ENCODE results near the gene DTHD1.

DNA sequence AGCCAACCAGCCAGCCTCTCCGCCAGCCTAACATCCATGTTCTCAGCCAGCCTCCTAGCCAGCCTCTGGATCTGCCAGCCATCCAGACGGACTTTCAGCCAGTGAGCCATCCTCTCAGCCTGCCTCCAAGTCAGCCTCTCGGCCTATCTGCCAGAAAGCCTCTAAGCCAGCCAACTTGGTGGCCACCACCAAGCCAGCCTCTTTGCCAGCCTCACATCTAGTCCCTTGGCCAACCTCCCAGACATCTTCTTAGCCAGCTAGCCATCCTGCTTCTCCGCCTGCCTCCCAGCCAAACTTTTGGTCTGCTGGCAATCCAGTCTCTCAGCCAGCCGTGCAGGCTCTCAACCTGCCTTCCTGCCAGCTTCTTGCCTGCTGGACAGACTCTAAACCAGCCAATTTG lies 20.7 kb upstream of the DTHD1 start:
- TF ChIP-seq SRF (IDR thresholded peaks at IDR 0.05; ENCODE audit: low read depth) (no peak), EZH2phosphoT487 (IDR thresholded peaks at IDR 0.05; ENCODE audit: borderline replicate concordance) (no peak), POLR2A (IDR thresholded peaks at IDR 0.05; ENCODE audit: borderline replicate concordance, extremely low read depth, insufficient read depth, insufficient read length) (no peak), SP1 (IDR thresholded peaks at IDR 0.05; ENCODE audit: low read depth) (no peak), CEBPB (IDR thresholded peaks at IDR 0.05; ENCODE audit: low read depth) (no peak), YY1 (IDR thresholded peaks at IDR 0.05; ENCODE audit: extremely low read depth, insufficient replicate concordance, low read depth, low read length) (no peak), ELF1 (IDR thresholded peaks at IDR 0.05; ENCODE audit: borderline replicate concordance, low read depth) (no peak)
- TF ChIP-seq, protein P1, sequence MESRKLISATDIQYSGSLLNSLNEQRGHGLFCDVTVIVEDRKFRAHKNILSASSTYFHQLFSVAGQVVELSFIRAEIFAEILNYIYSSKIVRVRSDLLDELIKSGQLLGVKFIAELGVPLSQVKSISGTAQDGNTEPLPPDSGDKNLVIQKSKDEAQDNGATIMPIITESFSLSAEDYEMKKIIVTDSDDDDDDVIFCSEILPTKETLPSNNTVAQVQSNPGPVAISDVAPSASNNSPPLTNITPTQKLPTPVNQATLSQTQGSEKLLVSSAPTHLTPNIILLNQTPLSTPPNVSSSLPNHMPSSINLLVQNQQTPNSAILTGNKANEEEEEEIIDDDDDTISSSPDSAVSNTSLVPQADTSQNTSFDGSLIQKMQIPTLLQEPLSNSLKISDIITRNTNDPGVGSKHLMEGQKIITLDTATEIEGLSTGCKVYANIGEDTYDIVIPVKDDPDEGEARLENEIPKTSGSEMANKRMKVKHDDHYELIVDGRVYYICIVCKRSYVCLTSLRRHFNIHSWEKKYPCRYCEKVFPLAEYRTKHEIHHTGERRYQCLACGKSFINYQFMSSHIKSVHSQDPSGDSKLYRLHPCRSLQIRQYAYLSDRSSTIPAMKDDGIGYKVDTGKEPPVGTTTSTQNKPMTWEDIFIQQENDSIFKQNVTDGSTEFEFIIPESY (IDR thresholded peaks at IDR 0.05; ENCODE audit: extremely low read depth, insufficient replicate concordance, low read length), result no peak
- TF ChIP-seq, protein P2, sequence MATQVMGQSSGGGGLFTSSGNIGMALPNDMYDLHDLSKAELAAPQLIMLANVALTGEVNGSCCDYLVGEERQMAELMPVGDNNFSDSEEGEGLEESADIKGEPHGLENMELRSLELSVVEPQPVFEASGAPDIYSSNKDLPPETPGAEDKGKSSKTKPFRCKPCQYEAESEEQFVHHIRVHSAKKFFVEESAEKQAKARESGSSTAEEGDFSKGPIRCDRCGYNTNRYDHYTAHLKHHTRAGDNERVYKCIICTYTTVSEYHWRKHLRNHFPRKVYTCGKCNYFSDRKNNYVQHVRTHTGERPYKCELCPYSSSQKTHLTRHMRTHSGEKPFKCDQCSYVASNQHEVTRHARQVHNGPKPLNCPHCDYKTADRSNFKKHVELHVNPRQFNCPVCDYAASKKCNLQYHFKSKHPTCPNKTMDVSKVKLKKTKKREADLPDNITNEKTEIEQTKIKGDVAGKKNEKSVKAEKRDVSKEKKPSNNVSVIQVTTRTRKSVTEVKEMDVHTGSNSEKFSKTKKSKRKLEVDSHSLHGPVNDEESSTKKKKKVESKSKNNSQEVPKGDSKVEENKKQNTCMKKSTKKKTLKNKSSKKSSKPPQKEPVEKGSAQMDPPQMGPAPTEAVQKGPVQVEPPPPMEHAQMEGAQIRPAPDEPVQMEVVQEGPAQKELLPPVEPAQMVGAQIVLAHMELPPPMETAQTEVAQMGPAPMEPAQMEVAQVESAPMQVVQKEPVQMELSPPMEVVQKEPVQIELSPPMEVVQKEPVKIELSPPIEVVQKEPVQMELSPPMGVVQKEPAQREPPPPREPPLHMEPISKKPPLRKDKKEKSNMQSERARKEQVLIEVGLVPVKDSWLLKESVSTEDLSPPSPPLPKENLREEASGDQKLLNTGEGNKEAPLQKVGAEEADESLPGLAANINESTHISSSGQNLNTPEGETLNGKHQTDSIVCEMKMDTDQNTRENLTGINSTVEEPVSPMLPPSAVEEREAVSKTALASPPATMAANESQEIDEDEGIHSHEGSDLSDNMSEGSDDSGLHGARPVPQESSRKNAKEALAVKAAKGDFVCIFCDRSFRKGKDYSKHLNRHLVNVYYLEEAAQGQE (IDR thresholded peaks at IDR 0.05; ENCODE audit: low read depth), result no peak
- TF ChIP-seq, protein P3, sequence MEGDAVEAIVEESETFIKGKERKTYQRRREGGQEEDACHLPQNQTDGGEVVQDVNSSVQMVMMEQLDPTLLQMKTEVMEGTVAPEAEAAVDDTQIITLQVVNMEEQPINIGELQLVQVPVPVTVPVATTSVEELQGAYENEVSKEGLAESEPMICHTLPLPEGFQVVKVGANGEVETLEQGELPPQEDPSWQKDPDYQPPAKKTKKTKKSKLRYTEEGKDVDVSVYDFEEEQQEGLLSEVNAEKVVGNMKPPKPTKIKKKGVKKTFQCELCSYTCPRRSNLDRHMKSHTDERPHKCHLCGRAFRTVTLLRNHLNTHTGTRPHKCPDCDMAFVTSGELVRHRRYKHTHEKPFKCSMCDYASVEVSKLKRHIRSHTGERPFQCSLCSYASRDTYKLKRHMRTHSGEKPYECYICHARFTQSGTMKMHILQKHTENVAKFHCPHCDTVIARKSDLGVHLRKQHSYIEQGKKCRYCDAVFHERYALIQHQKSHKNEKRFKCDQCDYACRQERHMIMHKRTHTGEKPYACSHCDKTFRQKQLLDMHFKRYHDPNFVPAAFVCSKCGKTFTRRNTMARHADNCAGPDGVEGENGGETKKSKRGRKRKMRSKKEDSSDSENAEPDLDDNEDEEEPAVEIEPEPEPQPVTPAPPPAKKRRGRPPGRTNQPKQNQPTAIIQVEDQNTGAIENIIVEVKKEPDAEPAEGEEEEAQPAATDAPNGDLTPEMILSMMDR (IDR thresholded peaks at IDR 0.05 in 2 of 3, conservative IDR thresholded peaks at IDR 0.05 in 1 of 3; ENCODE audit: borderline replicate concordance in 1 of 3, insufficient read depth in 1 of 3, low read depth in 2 of 3, low read length in 2 of 3), result no peak
- TF ChIP-seq, protein P4, sequence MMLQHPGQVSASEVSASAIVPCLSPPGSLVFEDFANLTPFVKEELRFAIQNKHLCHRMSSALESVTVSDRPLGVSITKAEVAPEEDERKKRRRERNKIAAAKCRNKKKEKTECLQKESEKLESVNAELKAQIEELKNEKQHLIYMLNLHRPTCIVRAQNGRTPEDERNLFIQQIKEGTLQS (IDR thresholded peaks at IDR 0.05), result no peak

All from HCT116 (cell line).